ENCODE measurements around the gene TMED6.
"Not testable (repeated sequence)": the region's sequence is repeated elsewhere in the genome, so short reads cannot be mapped to it uniquely, and the experiment has no call there.

The TMED6 gene

DNA sequence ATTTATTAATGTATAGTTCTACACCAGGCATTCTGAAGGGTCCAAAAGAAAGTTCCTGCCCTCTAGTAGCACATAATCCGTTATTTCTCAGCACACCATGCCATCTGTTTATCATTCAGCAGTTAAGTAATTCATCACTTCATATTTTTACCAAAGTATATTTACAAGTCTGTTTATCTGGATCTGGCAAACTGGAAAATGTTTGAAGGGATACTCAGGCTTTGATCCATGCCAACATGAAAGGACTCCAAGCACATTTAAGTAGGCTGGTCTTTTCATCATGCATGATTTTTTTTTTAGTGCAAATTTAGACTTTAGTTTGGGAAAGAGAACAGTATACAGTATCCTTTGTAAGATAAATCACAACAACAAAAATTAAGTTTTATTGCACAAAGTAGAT, 44.5 kb downstream of the TMED6 start:
- Histone ChIP-seq H3K9me3 (ENCODE audit: control insufficient read depth in 2 of 2, low read length in 2 of 2) (no peaks in the 10 kb centered on the region), H3K36me3 (ENCODE audit: control insufficient read depth in 2 of 2, insufficient read depth in 2 of 2, low read length in 2 of 2) (peaks cover 2 to 4% of the 10 kb centered on the region in 2 donors), H3K4me3 (ENCODE audit: low read length in 2 of 2) (no peak overlapping the region), H3K9ac (ENCODE audit: low read depth in 1 of 2, low read length in 2 of 2) (no peak overlapping the region), H3K27ac (ENCODE audit: low read depth in 2 of 2, low read length in 2 of 2) (no peak overlapping the region), H3K27me3 (ENCODE audit: control insufficient read depth in 2 of 2, insufficient read depth in 2 of 2, low read length in 2 of 2) (no peaks in the 10 kb centered on the region), H3K4me1 (ENCODE audit: control insufficient read depth in 2 of 2, insufficient read depth in 2 of 2, low read length in 2 of 2) (peaks cover 2 to 7% of the 10 kb centered on the region in 2 donors)

DNA sequence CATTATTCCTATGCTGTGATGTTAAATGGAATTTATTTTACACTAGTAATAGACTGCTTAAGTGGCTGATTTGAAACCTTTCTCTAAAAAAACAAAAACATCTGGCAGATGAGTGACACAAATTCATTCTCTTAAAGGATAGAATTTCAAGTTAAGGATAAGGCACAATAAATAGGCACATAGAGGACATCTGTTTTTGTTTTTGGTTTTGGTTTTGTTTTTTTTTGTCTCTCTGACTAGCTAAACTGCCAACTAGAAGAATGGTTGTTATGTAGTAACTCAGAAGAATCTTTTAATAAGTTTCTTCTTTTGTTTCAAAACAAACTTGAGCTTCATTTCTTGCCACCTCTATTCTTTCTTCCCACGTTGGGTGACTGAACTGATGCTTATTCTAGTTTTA, 45.6 kb downstream of the TMED6 start:
- Histone ChIP-seq H3K27me3 (ENCODE audit: control insufficient read depth in 2 of 2, insufficient read depth in 2 of 2, low read length in 2 of 2) (no peaks in the 10 kb centered on the region), H3K4me1 (ENCODE audit: control insufficient read depth in 2 of 2, insufficient read depth in 2 of 2, low read length in 2 of 2) (peaks cover 0 to 4% of the 10 kb centered on the region in 2 donors), H3K9me3 (ENCODE audit: control insufficient read depth in 2 of 2, low read length in 2 of 2) (no peaks in the 10 kb centered on the region), H3K4me3 (ENCODE audit: low read length in 2 of 2) (no peak overlapping the region), H3K36me3 (ENCODE audit: control insufficient read depth in 2 of 2, insufficient read depth in 2 of 2, low read length in 2 of 2) (peaks cover 7 to 9% of the 10 kb centered on the region in 2 donors), H3K27ac (ENCODE audit: low read depth in 2 of 2, low read length in 2 of 2) (no peak overlapping the region), H3K9ac (ENCODE audit: low read depth in 1 of 2, low read length in 2 of 2) (no peak overlapping the region)

DNA sequence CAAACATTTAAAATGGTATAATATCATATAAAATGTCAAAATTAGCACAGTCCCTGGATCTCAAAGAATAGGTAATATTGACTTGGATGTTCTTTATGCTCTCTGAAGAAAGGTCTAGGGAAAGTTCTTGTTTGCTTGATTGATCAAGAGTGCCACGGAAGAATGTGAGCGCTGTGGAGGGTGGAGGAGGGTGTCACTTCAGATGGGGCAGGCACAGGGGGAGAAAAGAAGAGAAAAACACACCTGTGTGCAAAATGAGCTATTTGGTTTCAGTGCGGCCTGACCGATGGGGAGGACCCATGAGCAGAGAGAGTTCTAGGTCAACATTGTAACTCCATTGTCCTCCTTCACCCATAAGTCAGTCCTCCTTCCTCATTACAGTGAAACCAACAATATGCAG, 49.3 kb downstream of the TMED6 start:
- Histone ChIP-seq H3K4me3 (ENCODE audit: low read length in 2 of 2) (no peak overlapping the region), H3K36me3 (ENCODE audit: control insufficient read depth in 2 of 2, insufficient read depth in 2 of 2, low read length in 2 of 2) (peaks cover 18 to 20% of the 10 kb centered on the region in 2 donors), H3K27ac (ENCODE audit: low read depth in 2 of 2, low read length in 2 of 2) (no peak overlapping the region), H3K27me3 (ENCODE audit: control insufficient read depth in 2 of 2, insufficient read depth in 2 of 2, low read length in 2 of 2) (no peaks in the 10 kb centered on the region), H3K9ac (ENCODE audit: low read depth in 1 of 2, low read length in 2 of 2) (no peak overlapping the region), H3K4me1 (ENCODE audit: control insufficient read depth in 2 of 2, insufficient read depth in 2 of 2, low read length in 2 of 2) (no peaks in the 10 kb centered on the region), H3K9me3 (ENCODE audit: control insufficient read depth in 2 of 2, low read length in 2 of 2) (no peaks in the 10 kb centered on the region)

DNA sequence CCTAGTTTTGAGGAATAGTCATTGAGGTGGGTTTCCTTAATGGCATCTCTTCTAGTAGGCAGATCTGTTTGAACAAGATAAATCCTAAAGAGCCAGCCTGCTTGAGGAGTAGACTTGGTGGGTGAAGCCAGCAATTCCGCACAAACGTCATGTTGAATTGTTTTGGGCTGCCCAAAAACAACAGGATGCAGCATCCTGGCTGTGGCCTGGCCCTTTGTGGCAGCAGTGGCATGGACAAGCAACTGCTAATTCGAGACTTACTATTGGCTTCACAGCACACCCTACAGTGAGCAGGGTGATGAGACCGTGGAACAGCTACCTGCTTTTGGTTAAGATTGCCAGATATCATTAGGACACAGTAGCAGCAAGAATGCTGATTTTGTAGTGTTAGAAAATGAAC, 49.7 kb downstream of the TMED6 start:
- Histone ChIP-seq H3K36me3 (ENCODE audit: control insufficient read depth in 2 of 2, insufficient read depth in 2 of 2, low read length in 2 of 2) (peaks cover 18 to 20% of the 10 kb centered on the region in 2 donors), H3K4me1 (ENCODE audit: control insufficient read depth in 2 of 2, insufficient read depth in 2 of 2, low read length in 2 of 2) (no peaks in the 10 kb centered on the region), H3K9me3 (ENCODE audit: control insufficient read depth in 2 of 2, low read length in 2 of 2) (no peaks in the 10 kb centered on the region), H3K4me3 (ENCODE audit: low read length in 2 of 2) (no peak overlapping the region), H3K27ac (ENCODE audit: low read depth in 2 of 2, low read length in 2 of 2) (no peak overlapping the region), H3K27me3 (ENCODE audit: control insufficient read depth in 2 of 2, insufficient read depth in 2 of 2, low read length in 2 of 2) (no peaks in the 10 kb centered on the region), H3K9ac (ENCODE audit: low read depth in 1 of 2, low read length in 2 of 2) (no peak overlapping the region)

DNA sequence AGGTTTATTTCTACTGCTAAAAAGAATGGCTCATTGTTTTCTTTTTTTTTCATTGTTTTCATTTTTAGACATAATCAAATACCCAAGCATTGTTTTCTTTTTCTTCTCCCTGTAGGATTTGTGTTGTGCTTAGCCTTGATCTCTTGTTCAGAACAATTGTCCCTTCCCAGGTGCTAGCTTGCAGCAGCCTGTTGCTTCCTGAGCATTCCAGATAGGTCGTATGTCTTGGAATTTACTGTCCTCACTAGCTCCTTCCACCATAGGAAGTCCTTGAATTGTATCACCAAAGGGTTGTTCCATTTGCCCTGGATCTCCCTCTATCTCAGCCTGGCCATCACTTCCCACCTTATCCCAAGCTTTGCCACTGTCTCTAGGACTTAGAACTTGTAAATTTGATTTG, 50.4 kb downstream of the TMED6 start:
- Histone ChIP-seq H3K4me3 (ENCODE audit: low read length in 2 of 2) (no peak overlapping the region), H3K9me3 (ENCODE audit: control insufficient read depth in 2 of 2, low read length in 2 of 2) (no peaks in the 10 kb centered on the region), H3K4me1 (ENCODE audit: control insufficient read depth in 2 of 2, insufficient read depth in 2 of 2, low read length in 2 of 2) (no peaks in the 10 kb centered on the region), H3K27ac (ENCODE audit: low read depth in 2 of 2, low read length in 2 of 2) (no peak overlapping the region), H3K27me3 (ENCODE audit: control insufficient read depth in 2 of 2, insufficient read depth in 2 of 2, low read length in 2 of 2) (no peaks in the 10 kb centered on the region), H3K9ac (ENCODE audit: low read depth in 1 of 2, low read length in 2 of 2) (no peak overlapping the region), H3K36me3 (ENCODE audit: control insufficient read depth in 2 of 2, insufficient read depth in 2 of 2, low read length in 2 of 2) (peaks cover 18 to 20% of the 10 kb centered on the region in 2 donors)

DNA sequence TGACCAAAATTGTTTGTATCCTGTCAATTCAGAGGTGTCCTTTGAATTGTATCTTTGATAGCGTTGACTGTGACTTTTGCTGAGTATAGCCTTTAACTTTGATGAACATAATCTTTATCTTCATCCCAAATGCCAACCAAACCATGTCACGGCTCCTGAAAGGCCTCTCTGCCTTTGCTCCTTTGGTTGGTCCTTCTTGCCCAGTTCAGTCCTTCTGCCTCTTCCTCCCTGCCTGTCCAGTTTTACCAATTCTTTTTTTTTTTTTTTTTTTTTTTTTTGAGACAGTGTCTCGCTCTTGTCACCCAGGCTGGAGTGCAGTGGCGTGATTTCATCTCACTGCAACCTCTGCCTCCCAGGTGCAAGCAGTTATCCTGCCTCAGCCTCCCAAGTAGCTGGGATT, 53.3 kb downstream of the TMED6 start:
- Histone ChIP-seq H3K27ac (ENCODE audit: low read depth in 2 of 2, low read length in 2 of 2) (no peak overlapping the region), H3K36me3 (ENCODE audit: control insufficient read depth in 2 of 2, insufficient read depth in 2 of 2, low read length in 2 of 2) (peaks cover 18% of the 10 kb centered on the region in 2 donors), H3K9ac (ENCODE audit: low read depth in 1 of 2, low read length in 2 of 2) (no peak overlapping the region), H3K4me3 (ENCODE audit: low read length in 2 of 2) (no peak overlapping the region), H3K9me3 (ENCODE audit: control insufficient read depth in 2 of 2, low read length in 2 of 2) (no peaks in the 10 kb centered on the region), H3K27me3 (ENCODE audit: control insufficient read depth in 2 of 2, insufficient read depth in 2 of 2, low read length in 2 of 2) (no peaks in the 10 kb centered on the region), H3K4me1 (ENCODE audit: control insufficient read depth in 2 of 2, insufficient read depth in 2 of 2, low read length in 2 of 2) (no peaks in the 10 kb centered on the region)

DNA sequence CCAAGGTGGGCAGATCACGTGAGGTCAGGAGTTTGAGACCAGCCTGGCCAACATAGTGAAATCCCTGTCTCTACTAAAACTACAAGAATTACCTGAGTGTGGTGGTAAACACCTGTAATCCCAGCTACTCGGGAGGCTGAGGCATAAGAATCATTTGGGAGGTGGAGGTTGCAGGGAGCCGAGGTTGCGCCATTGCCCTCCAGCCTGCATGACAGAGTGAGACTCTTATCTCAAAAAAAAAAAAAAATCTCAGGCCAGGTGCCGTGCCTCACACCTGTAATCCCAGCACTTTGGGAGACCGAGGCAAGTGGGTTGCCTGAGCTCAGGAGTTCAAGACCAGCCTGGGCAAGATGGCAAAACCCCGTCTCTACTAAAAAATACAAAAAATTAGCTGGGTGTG, 54.8 kb downstream of the TMED6 start:
- peaks cover 16 to 18% of the 10 kb centered on the region in 2 donors for H3K36me3 ChIP-seq (ENCODE audit: control insufficient read depth in 2 of 2, insufficient read depth in 2 of 2, low read length in 2 of 2)
- not testable (repeated sequence) for H3K9ac ChIP-seq (ENCODE audit: low read depth in 1 of 2, low read length in 2 of 2); H3K4me3 ChIP-seq (ENCODE audit: low read length in 2 of 2); H3K27me3 ChIP-seq (ENCODE audit: control insufficient read depth in 2 of 2, insufficient read depth in 2 of 2, low read length in 2 of 2); H3K27ac ChIP-seq (ENCODE audit: low read depth in 2 of 2, low read length in 2 of 2); H3K4me1 ChIP-seq (ENCODE audit: control insufficient read depth in 2 of 2, insufficient read depth in 2 of 2, low read length in 2 of 2); H3K9me3 ChIP-seq (ENCODE audit: control insufficient read depth in 2 of 2, low read length in 2 of 2)

DNA sequence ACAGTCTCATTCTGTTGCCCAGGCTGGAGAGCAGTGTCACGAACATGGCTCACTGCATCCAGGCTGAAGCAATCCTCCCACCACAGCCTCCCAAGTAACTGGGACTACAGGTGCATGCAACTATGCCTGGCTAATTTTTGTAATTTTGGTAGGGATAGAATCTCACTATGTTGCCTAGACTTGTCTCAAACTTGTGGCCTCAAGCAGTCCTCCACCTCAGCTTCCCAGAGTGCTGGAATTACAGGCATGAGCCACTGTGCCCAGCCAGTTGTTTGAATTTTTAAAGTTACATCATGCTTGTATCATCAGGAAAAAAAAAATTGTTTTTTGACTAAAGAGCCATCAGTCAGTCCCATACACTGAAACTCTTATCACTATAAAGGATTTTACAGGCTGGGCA, 57.5 kb downstream of the TMED6 start:
- Histone ChIP-seq H3K27ac (ENCODE audit: low read depth in 2 of 2, low read length in 2 of 2) (no peak overlapping the region), H3K4me3 (ENCODE audit: low read length in 2 of 2) (no peak overlapping the region), H3K4me1 (ENCODE audit: control insufficient read depth in 2 of 2, insufficient read depth in 2 of 2, low read length in 2 of 2) (no peaks in the 10 kb centered on the region), H3K9ac (ENCODE audit: low read depth in 1 of 2, low read length in 2 of 2) (no peak overlapping the region), H3K36me3 (ENCODE audit: control insufficient read depth in 2 of 2, insufficient read depth in 2 of 2, low read length in 2 of 2) (peaks cover 0 to 2% of the 10 kb centered on the region in 2 donors), H3K27me3 (ENCODE audit: control insufficient read depth in 2 of 2, insufficient read depth in 2 of 2, low read length in 2 of 2) (no peaks in the 10 kb centered on the region), H3K9me3 (ENCODE audit: control insufficient read depth in 2 of 2, low read length in 2 of 2) (no peaks in the 10 kb centered on the region)

DNA sequence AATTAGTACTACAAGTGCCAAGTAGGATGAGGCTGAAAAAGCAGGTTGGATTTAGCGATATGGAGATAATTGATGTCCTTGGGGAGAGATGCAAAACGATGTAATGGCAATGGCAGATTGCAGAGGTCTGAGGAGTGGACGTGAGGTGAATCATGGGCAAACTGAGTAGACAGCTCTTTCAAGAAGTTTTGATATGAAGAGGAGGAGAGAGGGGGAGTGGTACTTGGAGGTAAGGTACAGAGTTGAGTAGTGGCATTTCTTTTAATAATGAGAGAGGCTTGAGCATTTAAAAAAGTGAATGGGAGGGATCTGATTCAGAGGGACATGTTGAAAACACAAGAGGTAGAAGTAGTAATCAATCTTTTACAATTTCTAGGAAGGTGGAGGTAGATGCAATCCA, 58.2 kb downstream of the TMED6 start:
- Histone ChIP-seq H3K4me3 (ENCODE audit: low read length in 2 of 2) (no peak overlapping the region), H3K36me3 (ENCODE audit: control insufficient read depth in 2 of 2, insufficient read depth in 2 of 2, low read length in 2 of 2) (peaks cover 0 to 2% of the 10 kb centered on the region in 2 donors), H3K27me3 (ENCODE audit: control insufficient read depth in 2 of 2, insufficient read depth in 2 of 2, low read length in 2 of 2) (no peaks in the 10 kb centered on the region), H3K4me1 (ENCODE audit: control insufficient read depth in 2 of 2, insufficient read depth in 2 of 2, low read length in 2 of 2) (no peaks in the 10 kb centered on the region), H3K27ac (ENCODE audit: low read depth in 2 of 2, low read length in 2 of 2) (no peak overlapping the region), H3K9me3 (ENCODE audit: control insufficient read depth in 2 of 2, low read length in 2 of 2) (no peaks in the 10 kb centered on the region), H3K9ac (ENCODE audit: low read depth in 1 of 2, low read length in 2 of 2) (no peak overlapping the region)

Data from mucosa of rectum (tissue), 2 donors.